Activated T-cell treated with anti-CD3 and anti-CD28 coated beads, Interleukin-2, amount 50 U/mL, for 1 hour (primary cell): ENCODE measurements around the gene MEIOC.
"Not testable (repeated sequence)": the region's sequence is repeated elsewhere in the genome, so short reads cannot be mapped to it uniquely, and the experiment has no call there.

ENCODE experiments used
- DNase-seq: peaks from one replicate; pipeline ENCODE4 v3.0.0-alpha.2; 2020

MEIOC gene

DNA sequence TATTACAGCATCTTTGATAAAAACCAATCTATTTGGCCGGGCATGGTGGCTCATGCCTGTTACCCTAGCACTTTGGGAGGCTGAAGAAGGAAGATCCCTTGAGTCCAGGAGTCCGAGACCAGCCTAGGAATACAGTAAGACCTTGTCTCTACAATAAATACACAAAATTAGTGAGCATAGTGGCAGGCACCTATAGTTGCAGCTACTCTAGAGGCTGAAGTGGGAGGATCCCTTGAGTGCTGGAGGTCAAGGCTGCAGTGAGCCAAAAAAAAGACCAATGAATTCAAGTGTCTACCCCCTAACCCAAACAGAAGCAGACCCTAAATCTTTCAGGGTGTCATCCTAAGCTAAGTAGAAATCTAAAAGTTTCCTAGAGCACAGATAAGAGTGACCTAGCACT is 7.3 kb upstream of the MEIOC start:
- no peak for DNase-seq

DNA sequence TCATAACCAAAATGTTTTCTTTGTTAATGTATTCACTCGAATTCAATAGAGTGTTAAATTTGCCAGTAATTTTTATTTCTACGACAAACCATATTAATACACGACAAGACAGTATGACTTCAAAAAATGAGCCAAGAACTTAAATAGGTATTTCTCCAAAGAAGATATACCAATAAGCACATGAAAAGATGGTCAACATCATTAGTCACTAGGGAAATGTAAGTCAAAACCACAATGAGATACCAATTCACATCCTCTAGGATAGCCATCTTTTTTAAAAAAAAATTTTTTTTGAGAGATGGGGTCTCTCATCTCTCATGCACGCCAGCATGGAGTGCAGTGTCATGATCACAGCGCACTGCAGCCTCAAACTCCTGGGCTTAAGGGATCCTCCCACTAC is 5.0 kb upstream of the MEIOC start:
- DNase-seq: no peak

- no peak for DNase-seq
Observed at GRCh38 chr17:44652727-44653126, 3.5 kb upstream of the MEIOC start.

DNA sequence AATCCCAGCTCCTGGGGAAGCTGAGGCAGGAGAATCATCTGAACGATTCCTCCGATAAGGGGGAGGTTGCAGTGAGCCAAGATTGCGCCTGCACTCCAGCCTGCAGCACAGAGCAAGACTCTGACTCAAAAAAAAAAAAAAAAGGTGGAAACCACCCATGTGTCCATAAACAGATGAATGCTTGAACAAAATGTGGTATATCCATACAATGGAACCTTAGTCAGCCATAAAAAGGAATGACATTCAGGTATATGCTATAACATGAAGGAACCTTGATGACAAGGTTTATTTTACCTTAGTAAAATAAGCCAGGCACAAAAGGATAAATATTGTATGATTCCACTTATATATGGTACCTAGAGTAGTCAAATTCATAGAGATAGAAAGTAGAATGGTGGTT is 2.9 kb upstream of the MEIOC start:
- DNase-seq: no peak

GRCh38 chr17:44653954-44654353 is 2.3 kb upstream of the MEIOC start:
- DNase-seq: no peak

DNA sequence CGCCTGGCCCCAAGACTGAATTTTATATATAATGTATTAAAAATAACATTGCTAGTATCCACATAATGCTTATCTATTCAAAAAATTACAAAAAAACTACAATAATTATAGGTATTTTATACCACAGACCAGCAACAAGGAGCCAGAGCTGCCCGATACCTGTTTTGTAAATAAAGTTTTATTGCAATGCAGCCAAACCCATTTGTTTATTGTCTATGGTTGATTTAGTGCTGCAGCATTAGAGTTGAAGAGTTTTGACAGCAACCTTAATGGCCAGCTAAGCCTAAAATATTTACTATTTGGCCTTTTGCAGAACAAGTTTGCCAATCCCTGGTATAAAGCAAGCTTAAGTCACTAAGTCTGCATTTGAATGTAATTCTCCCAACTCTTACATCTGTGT is 5.6 kb downstream of the MEIOC start:
- no peak for DNase-seq

DNA sequence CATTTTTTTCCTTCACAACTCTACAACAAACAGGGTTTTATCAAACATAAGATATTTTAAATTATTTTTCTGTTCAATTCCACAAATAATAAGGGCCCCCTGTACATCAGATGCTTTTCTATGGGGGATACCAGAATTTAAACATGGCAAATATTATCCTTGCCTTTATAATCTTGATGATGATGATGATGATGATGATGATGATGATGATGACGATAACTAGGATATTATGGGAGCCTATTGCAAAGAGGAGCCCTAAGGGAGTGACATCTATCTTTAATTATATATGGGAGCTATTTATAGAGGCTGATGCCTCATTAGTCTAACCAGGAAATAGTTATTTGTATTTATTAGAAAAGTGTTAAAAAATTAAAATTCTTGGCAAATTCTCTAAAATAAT is 6.8 kb downstream of the MEIOC start:
- no peak for DNase-seq

- DNase-seq: no peak
Observed at GRCh38 chr17:44664867-44665266, 8.6 kb downstream of the MEIOC start.

GRCh38 chr17:44666006-44666405 is 9.7 kb downstream of the MEIOC start:
- DNase-seq: no peak

GRCh38 chr17:44672479-44673093 is 16.3 kb downstream of the MEIOC start:
- DNase-seq: no peak

- DNase-seq: no peak
Observed at GRCh38 chr17:44673893-44674292, 17.6 kb downstream of the MEIOC start.

DNA sequence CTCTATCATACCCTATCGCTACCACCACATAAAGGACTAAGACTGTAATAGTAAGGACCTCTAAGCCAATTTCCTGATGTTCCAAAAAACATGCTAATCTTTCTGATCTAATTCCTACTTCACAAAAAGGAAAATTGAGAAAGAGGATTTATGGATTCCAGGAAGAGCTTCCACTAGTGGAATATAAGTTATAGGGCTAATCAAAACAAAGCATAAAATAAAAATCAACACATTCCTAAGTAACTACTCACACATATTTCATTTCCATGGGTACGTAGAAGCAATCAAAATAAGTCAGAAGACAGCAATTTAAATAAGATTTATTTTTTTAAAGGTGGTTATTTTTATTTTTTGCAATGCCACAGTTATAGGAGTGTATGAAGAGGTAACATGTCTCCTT is 20.9 kb downstream of the MEIOC start:
- DNase-seq: no peak

GRCh38 chr17:44683303-44683702 is 27.0 kb downstream of the MEIOC start:
- not testable (repeated sequence) for DNase-seq

GRCh38 chr17:44687756-44688155 is 31.5 kb downstream of the MEIOC start:
- DNase-seq: no peak

GRCh38 chr17:44688200-44688599 is 31.9 kb downstream of the MEIOC start:
- no peak for DNase-seq

DNA sequence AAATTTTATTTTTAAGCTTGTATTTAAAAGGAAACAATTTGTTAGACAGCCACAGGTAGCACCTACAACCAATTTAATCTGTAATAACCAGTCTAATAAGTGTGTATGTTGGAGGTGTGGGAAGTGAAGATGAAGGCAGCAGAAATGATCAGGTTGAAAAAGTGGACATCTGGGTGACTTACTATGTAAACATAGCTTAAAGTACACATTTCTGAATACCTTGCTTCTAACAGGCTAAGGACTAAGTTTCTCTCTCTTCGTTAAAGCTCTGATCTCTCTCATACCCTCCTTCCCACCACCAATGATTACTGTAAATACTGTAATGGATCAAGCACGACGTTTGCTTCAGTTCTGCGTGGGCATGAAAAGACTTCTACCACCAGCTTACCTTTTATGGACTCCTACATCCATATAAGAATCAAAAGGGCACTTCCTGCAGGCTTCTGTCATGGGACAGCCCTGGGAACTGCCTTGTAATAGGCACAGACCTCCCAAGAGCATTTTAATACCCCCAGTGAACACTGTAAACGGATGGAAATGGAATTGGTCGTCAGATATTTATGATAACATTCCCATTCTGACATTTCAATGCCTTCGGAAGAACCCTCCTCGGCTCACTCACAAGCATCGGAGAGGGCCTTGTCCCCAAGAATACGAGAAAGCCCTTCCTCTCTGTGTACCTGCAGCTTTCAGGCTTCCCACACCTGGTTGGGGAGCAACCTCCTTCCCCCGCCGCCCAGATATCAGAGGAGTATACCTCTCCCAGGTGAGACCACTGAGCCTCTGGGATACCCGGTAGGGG is 32.6 kb downstream of the MEIOC start:
- DNase-seq: no peak

DNA sequence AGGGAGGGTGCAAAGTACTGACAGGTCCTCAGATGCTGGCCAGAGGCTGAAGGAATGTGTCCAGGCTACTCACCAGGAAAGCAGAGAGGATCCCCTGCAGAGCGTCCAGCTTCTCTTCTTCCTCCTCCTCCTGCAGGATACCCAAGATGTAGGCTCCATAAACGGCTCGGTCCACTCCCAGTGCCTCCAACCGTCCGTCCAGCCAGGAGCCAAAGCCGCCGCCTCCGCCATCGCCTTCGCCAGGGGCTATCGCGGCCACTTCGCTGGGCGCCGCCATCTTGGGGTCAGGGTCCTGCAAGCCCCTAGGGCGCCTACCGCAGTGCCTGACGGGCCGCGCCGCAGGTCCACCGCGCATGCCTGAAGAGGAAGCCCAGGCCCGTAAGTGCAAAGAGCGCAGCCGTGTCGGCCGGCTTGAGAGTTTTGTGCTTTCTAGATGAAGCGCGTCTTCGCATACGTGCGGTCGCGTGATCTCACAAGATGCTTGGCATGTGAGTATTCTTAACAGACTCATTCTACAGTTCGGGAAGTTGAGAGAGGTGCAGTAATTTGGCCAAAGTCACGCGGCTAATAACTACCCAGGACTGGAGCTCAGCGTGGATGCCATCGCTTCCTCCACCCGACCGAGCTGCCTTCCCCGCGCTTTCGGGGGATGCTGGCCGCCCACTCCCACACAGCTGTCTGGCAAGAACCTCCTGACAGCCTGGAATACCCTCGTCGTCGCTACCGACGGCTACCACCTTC is 33.4 kb downstream of the MEIOC start, which contains the start of gene CCDC43:
Gene CCDC43, minus strand, starts transcription at position 300 of the 741 bp plus-strand sequence. Its CDS starts 23 bp downstream, at position 277.
- DNase-seq: peak; percentile 96

DNA sequence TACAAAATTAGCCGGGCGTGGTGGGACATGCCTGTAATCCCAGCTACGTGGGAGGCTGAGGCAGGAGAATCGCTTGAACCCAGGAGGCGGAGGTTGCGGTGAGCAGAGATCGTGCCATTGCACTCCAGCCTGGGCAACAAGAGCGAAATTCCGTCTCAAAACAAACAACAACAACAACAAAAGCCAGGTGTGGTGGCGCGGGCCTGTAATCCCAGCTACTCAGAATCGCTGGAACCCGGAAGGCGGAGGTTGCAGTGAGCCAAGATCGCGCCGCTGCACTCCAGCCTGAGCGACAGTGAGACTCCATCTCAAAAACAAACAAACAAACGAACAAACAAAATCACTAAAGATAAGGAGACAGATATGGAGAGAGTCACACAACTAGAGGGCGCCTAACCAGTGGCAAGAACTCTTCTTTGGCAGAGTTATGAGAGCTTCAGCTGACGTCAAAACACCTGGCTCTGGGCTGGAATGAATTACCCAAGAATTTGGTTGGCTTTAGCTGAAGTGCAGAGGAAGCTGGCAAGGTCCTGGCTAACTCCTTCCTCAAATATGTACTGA is 34.6 kb downstream of the MEIOC start:
- not testable (repeated sequence) for DNase-seq

GRCh38 chr17:44693609-44694008 is 37.3 kb downstream of the MEIOC start:
- DNase-seq: no peak

GRCh38 chr17:44700288-44700687 is 44.0 kb downstream of the MEIOC start:
- not testable (repeated sequence) for DNase-seq

DNA sequence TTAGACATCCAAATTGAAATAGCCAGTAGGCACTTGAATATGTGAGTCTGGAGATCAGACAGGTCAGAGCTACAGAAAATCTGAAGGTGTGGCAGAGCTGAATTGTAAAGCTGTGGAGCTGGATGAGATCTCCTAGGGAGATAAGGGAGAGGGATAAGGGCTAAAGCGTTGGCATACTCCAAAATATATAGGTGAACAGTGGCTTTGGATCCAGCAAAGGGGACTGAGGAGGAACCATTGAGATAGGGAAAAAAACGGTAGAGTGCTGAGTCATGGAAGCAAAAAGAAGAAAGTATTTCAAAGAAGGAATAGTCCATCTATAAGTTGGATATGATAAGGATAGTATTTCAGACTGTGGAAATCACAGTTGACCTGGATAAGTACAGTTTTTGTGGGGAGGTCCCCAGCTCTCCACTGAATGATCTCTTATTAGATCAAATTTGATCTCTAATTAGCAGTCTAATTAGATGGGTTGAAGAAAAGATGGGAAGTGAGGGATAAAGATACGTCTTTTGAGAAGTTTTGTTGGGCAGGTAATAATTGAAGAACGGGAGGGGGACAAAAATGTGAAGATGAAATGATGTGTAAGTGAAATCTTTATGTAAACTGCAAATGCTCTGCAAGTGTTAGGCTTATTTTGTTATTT is 51.6 kb downstream of the MEIOC start:
- no peak for DNase-seq

DNA sequence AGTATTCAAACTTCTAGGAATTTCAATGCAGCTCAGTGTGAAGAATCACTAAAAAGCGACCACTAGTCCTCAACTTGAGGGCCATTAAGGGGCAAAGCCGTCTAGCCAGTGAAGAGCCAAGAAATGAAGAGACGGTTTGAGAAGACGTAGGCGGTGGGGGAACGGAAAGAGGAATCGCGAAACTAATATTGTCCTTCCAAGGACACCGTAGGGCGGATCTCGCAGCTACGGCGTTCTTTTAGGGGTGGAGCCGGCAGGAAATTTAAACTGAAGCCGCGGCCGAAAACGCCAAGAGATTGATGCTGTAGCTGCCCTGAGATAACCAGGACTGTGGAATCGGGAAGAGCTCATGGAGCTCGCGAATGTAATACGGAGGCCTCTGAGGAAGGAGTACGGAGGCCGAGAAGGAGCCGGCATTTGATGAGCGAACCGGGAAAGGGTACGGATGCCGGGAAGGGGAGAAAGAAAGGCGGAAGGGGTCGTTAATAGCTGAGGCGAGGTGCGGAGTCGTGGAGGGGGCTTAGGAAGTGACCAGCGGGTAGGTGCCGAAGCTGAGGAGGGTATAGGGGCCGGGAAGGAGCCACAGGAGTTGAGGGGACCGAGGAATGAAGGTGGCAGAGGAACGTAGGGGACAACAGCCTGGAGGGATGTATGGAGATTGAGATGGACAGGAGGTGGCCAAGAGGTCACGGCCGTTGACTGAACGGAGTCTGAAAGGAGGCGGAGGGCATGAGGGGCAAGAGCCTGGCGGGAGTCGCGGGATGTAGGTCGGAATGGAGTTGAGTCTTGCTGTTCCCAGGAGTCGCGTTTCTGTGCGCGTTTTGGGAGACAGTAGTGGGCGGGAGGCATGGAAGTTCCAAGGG is 52.4 kb downstream of the MEIOC start, which contains the start of gene DBF4B:
Gene DBF4B, plus strand, starts transcription at position 265 of the 863 bp plus-strand sequence. Its CDS starts 156 bp downstream, at position 421.
- DNase-seq: peak; percentile 73
